HepG2 (cell line): ENCODE measurements around the gene TENM3. TPM values are rescaled to one million over a fixed set of nuclear protein-coding genes. Genes with fewer than 3 reads are reported as not detected.

Source experiments
- ATAC-seq: fragments of 200-7000 bp; cut with Tn5 transposase; 3 replicates; pipeline ENCODE4 v1.9.1; 2020; ENCODE audit warnings: mild to moderate bottlenecking, moderate library complexity
- BruUV-seq: library from RNA; stranded (reverse); fragments of 400-500 nt; replicated peaks from 2 replicates; lab custom pipeline; 2021; lab: Mats Ljungman, UMichigan
- CTCF ChIA-PET: fragments of 300-600 bp; formaldehyde crosslinking; extraction: SDS; loops from one replicate; lab custom pipeline; 2021; ENCODE audit warnings: low total read pairs, inconsistent platforms, low intra/inter-chr PET ratio; lab: Yijun Ruan, JAX
- POLR2A ChIA-PET: fragments of 350-600 bp; sonication (Branson Sonifier 250); formaldehyde crosslinking; loops from one replicate; lab custom pipeline; 2020; ENCODE audit warnings: antibody characterized with exemption, inconsistent platforms; lab: Yijun Ruan, JAX
- DNase-seq: peaks from one replicate; pipeline ENCODE4 v3.0.0-alpha.2; 2015; ENCODE audit warnings: low spot score
- FAIRE-seq: peaks from 3 replicates; lab custom pipeline; 2011; peaks lifted over from hg19 to GRCh38; lab: Jason Lieb, UNC
- H2AFZ ChIP-seq: one replicate; pipeline ENCODE4 v1.6.1; 2011; ENCODE audit warnings: low read length, inconsistent platforms
- H3K27ac ChIP-seq: fragments of 300-600 bp; 3 replicates; pipeline ENCODE4 v1.8.0; 2011; ENCODE audit warnings: mixed run types, mild to moderate bottlenecking, mixed read lengths, low read length, inconsistent platforms; ENCODE audit not compliant: insufficient read depth; ENCODE audit errors: extremely low read length
- H3K27me3 ChIP-seq, 2 experiments: fragments of 200-600 bp in 1 of 2; 2 replicates in 1 of 2; 3 replicates in 1 of 2; pipeline versions ENCODE4 v1.6.0 to v1.8.0; 2011; ENCODE audit warnings: low read length in 2 of 2, mild to moderate bottlenecking in 2 of 2, moderate library complexity in 2 of 2, inconsistent platforms in 1 of 2; ENCODE audit not compliant: insufficient read depth in 2 of 2, control insufficient read depth in 1 of 2
- H3K36me3 ChIP-seq, 2 experiments: fragments of 200-600 bp in 1 of 2; replicated peaks in 1 of 2; 2 replicates in 1 of 2; 3 replicates in 1 of 2; pipeline versions ENCODE4 v1.5.1 to v1.8.0; 2011; ENCODE audit warnings: low read length in 2 of 2, inconsistent platforms in 1 of 2; ENCODE audit not compliant: insufficient read depth in 2 of 2, control insufficient read depth in 1 of 2
- H3K4me1 ChIP-seq: 2 replicates; pipeline ENCODE4 v1.5.1; 2012; ENCODE audit warnings: low read length, inconsistent platforms; ENCODE audit not compliant: insufficient read depth
- H3K4me2 ChIP-seq: 2 replicates; pipeline ENCODE4 v1.6.0; 2011; ENCODE audit warnings: low read depth, low read length, inconsistent platforms
- H3K4me3 ChIP-seq, 3 experiments: fragments of 200-600 bp in 1 of 3; sonication (generic), shearing (Covaris generic) in 1 of 3; replicated peaks in 1 of 3; 2 replicates each; pipeline ENCODE4 v1.5.1; 2011 to 2016; ENCODE audit warnings: low read length in 3 of 3, inconsistent platforms in 2 of 3, low read depth in 2 of 3, mild to moderate bottlenecking in 2 of 3, control low read depth in 1 of 3, mixed read lengths in 1 of 3; ENCODE audit not compliant: insufficient read depth in 1 of 3
- H3K79me2 ChIP-seq: one replicate; pipeline ENCODE4 v1.6.1; 2011; ENCODE audit warnings: low read length, inconsistent platforms; ENCODE audit not compliant: insufficient read depth
- H3K9ac ChIP-seq: 2 replicates; pipeline ENCODE4 v1.6.0; 2011; ENCODE audit warnings: mild to moderate bottlenecking, low read depth, low read length, inconsistent platforms; ENCODE audit not compliant: insufficient read depth
- H3K9me3 ChIP-seq: 2 replicates; pipeline ENCODE4 v1.5.1; 2012; ENCODE audit warnings: mild to moderate bottlenecking, low read length
- H4K20me1 ChIP-seq: 2 replicates; pipeline ENCODE4 v1.6.0; 2011; ENCODE audit warnings: inconsistent platforms, mild to moderate bottlenecking, low read length, moderate library complexity; ENCODE audit not compliant: insufficient read depth
- ADNP ChIP-seq: sonication (generic); formaldehyde crosslinking; IDR thresholded peaks from 2 replicates; pipeline ENCODE4 v1.4.0; 2020; ENCODE audit warnings: missing genetic modification reagents
- ATF1 ChIP-seq: IDR thresholded peaks from 2 replicates; pipeline ENCODE4 v1.6.1; 2016; ENCODE audit warnings: mild to moderate bottlenecking, control low read depth
- MAFF ChIP-seq: IDR thresholded peaks from 2 replicates; pipeline ENCODE4 v1.6.1; 2011; ENCODE audit warnings: low read depth, low read length, improper control_type of control experiment
- ZNF282 ChIP-seq: fragments of 450-650 bp; IDR thresholded peaks from 2 replicates; pipeline ENCODE4 v1.6.1; 2018; ENCODE audit not compliant: partially characterized antibody
- WGBS: methylation state at CpG from one replicate; pipeline ENCODE4 v1.1.6; 2017; ENCODE audit warnings: low lambda C conversion rate; 5-methylcytosine and 5-hydroxymethylcytosine counted together
- in situ Hi-C: cut with HindIII; loops from 2 replicates; pipeline ENCODE4 v1.10.0; 2017; ENCODE audit warnings: low pct_unique_long_range_greater_than_20kb; ENCODE audit not compliant: extremely low pct_ligation_motif_present
- intact Hi-C: fragments of 100-400 bp; cut with micrococcal nuclease; formaldehyde crosslinking; loops from one replicate; pipeline ENCODE4 v1.10.0; 2022; ENCODE audit not compliant: unreplicated experiment
- polyA plus RNA-seq, 8 experiments: library from polyadenylated mRNA; depleted of rRNA in 3 of 8; stranded (reverse) in 7 of 8; unstranded in 1 of 8; fragments of >200 nt; fragmentation: Illumina TruSeq in 4 of 8; extraction: Trizol in 4 of 8; gene quantifications; 2 replicates each; pipeline versions ENCODE4 v1.2.1 to v1.2.3, GENCODE V29; 2011 to 2016; ENCODE audit warnings: low read depth in 4 of 8, missing spikeins in 1 of 8, mixed read lengths in 1 of 8; ENCODE audit not compliant: insufficient read depth in 1 of 8
- total RNA-seq, 5 experiments: library from RNA; depleted of rRNA; stranded (reverse); fragments of >200 nt; fragmentation: Illumina TruSeq; extraction: Trizol; gene quantifications; 2 replicates each; pipeline ENCODE4 v1.2.3, GENCODE V29; 2016; ENCODE audit warnings: low read depth in 1 of 5
- TF ChIP-seq, protein P1 (sequence below): sonication (generic); formaldehyde crosslinking; IDR thresholded peaks from 2 replicates; pipeline ENCODE4 v1.4.0; 2020; ENCODE audit warnings: missing genetic modification reagents
- TF ChIP-seq, protein P2 (sequence below): sonication (generic); formaldehyde crosslinking; IDR thresholded peaks from 2 replicates; pipeline ENCODE4 v1.9.0; 2021; ENCODE audit warnings: missing genetic modification reagents, borderline replicate concordance

Gene TENM3
- total and polyA plus RNA-seq, 2 of the 13 experiments (the other 11 are each of a cell fraction or from before 2014, with no cell fraction given) = 0.04 TPM; not detected in 1

DNA sequence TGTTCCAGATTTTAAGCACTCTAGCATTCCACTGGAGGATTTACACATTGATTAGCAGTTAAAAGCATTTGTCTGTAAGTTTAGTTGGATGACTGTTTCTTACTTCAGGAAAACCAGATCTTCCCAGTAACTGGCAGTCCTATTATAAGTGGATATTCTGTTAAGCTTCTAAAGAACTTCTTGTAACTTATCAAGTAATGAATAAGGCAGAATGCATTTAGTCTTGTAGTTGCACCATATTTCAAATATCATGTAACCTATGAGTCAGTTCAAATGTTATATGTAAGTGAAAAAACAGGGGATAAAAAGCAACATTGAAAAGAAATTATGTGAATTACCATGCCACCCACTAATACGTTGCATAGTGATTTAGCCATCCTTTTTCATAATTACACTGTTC, 30.2 kb upstream of the TENM3 start (continued):
- TF ChIP-seq, protein P1, sequence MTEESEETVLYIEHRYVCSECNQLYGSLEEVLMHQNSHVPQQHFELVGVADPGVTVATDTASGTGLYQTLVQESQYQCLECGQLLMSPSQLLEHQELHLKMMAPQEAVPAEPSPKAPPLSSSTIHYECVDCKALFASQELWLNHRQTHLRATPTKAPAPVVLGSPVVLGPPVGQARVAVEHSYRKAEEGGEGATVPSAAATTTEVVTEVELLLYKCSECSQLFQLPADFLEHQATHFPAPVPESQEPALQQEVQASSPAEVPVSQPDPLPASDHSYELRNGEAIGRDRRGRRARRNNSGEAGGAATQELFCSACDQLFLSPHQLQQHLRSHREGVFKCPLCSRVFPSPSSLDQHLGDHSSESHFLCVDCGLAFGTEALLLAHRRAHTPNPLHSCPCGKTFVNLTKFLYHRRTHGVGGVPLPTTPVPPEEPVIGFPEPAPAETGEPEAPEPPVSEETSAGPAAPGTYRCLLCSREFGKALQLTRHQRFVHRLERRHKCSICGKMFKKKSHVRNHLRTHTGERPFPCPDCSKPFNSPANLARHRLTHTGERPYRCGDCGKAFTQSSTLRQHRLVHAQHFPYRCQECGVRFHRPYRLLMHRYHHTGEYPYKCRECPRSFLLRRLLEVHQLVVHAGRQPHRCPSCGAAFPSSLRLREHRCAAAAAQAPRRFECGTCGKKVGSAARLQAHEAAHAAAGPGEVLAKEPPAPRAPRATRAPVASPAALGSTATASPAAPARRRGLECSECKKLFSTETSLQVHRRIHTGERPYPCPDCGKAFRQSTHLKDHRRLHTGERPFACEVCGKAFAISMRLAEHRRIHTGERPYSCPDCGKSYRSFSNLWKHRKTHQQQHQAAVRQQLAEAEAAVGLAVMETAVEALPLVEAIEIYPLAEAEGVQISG (CRISPR knock-in tag) = no peak

DNA sequence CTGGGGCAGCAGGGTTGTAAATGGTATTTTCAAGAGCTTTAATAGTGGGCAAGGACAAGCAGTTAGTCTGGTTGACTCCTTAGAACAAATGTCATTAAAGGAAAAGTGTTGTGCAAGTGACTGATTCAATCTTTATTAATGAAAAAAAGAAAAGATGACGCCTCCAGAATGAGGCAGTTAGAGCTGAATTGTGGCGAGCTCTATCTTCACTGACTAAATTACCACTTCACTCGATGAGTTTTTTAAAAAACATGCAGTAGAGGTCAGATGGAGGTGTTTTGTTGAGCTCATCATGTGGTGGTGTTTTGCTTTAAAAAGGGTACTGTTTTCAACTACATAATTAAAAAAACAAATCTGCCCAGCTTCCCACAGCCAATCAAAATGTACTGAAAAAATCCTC, 28.1 kb upstream of the TENM3 start:
- POLR2A ChIA-PET = no interaction called here
- H3K4me2 ChIP-seq = no peak overlapping the region
- intact Hi-C loops = no loop called here
- H3K79me2 ChIP-seq = no peaks in the 10 kb centered on the region
- BruUV-seq = no TSS peak
- no peak overlapping the region for H3K9ac ChIP-seq
- CTCF ChIA-PET = no interaction called here
- no peaks in the 10 kb centered on the region for H3K36me3 ChIP-seq
- no peak for ATAC-seq
- no peak for DNase-seq
- no peaks in the 10 kb centered on the region for H4K20me1 ChIP-seq
- no peak overlapping the region for H3K4me3 ChIP-seq
- H3K9me3 ChIP-seq = no peaks in the 10 kb centered on the region
- H3K4me1 ChIP-seq = no peaks in the 10 kb centered on the region
- no peak for FAIRE-seq
- WGBS = 0% methylated on average over 3 of the region's 3 CpGs
- in situ Hi-C loops = no loop called here
- TF ChIP-seq ADNP (no peak), ATF1 (CRISPR knock-in tag) (no peak), ZNF282 (no peak), MAFF (no peak)
- TF ChIP-seq, protein P2, sequence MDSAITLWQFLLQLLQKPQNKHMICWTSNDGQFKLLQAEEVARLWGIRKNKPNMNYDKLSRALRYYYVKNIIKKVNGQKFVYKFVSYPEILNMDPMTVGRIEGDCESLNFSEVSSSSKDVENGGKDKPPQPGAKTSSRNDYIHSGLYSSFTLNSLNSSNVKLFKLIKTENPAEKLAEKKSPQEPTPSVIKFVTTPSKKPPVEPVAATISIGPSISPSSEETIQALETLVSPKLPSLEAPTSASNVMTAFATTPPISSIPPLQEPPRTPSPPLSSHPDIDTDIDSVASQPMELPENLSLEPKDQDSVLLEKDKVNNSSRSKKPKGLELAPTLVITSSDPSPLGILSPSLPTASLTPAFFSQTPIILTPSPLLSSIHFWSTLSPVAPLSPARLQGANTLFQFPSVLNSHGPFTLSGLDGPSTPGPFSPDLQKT (CRISPR knock-in tag) = no peak
- H3K27ac ChIP-seq = no peak overlapping the region
- H2AFZ ChIP-seq = no peak overlapping the region
- no peaks in the 10 kb centered on the region for H3K27me3 ChIP-seq
